Measurements from ENCODE around the gene GPR137. TPM values are rescaled to one million over a fixed set of nuclear protein-coding genes. Genes with fewer than 3 reads are reported as not detected.

GPR137 gene
- total and polyA plus RNA-seq, 4 donors: 6.7 to 22.2 (median 9.0) TPM

DNA sequence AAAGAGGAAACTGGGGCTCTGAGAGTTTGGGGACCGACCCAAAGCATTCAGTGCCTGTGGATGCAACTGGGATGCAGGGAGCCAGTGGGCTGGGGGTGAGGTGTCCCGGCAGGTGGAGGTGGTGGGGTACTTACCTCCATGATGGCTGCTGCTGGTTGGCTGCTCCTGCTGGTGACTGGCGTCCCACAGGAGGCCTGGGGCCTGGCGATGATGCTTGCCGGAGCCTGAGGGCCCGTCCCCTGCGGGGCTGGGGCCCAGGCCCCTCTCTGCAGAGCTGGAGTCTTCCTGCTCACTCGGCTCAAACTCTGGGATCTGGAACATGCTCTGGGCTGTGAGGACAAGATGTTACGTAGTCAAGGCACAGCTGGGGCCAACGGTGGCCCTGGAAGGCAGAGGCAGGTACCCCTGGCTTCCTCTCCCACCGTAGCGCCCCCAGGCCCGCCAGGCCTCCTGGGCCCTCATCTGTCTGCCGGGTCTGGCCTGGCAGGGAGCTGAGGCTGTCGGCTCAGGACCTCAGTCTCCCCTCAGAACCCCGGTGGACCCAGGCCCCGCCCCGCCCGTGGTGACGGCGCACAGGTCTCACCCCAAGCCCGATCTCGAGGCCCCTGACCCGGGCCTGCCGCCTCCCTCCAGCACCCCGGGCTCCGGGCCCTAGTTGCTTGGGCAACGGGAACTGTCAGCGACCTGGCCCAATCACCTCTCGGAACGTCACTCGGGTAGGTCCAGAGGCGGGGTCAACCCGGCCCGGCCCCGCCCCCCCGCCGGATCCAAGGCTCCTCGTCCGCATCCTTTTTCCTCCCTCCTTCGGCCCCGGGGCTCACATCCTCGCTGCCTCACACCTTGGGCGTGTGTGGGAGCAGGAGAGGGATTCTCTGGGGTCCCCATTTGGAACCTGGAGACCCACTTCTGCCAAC is 1.3 kb upstream of the GPR137 start, which contains the start of gene BAD:
Gene BAD (minus strand): TSS at position 618 of the 914 bp plus-strand sequence. CDS start 297 bp downstream, at position 321.
- peak in 1 of 2 donors; percentile 63 for TF ChIP-seq GABPA (IDR thresholded peaks at IDR 0.05 in 1 of 2, conservative IDR thresholded peaks at IDR 0.05 in 1 of 2)
- TF ChIP-seq EGR1 (IDR thresholded peaks at IDR 0.05; ENCODE audit: low read depth in 2 of 2): no peak
- peak; percentile 74 for TF ChIP-seq SP1 (IDR thresholded peaks at IDR 0.05)
- TF ChIP-seq, protein P1, sequence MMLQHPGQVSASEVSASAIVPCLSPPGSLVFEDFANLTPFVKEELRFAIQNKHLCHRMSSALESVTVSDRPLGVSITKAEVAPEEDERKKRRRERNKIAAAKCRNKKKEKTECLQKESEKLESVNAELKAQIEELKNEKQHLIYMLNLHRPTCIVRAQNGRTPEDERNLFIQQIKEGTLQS (IDR thresholded peaks at IDR 0.05): no peak
- peak; percentile 85 to 92 for TF ChIP-seq RXRA (IDR thresholded peaks at IDR 0.05)
- no peak for TF ChIP-seq ZBTB33 (IDR thresholded peaks at IDR 0.05)
- TF ChIP-seq NR2F2 (IDR thresholded peaks at IDR 0.05): peak; percentile 69
- peak; percentile 5 to 25 for TF ChIP-seq HNF4A (conservative IDR thresholded peaks at IDR 0.05)
- Histone ChIP-seq H3K4me1 (ENCODE audit: control insufficient read depth in 4 of 4, insufficient read depth in 4 of 4, low read length in 3 of 4) (peaks cover 2 to 32% (median 23%) of the 10 kb centered on the region in 4 donors), H3K9ac (ENCODE audit: low read depth in 1 of 2, low read length in 2 of 2) (peak within 1 kb of the TSS; percentile 81 to 83), H3K4me3 (ENCODE audit: low read depth in 1 of 3, low read length in 3 of 3) (peak within 1 kb of the TSS; percentile 69 to 87 (median 87)), H3K9me3 (ENCODE audit: control insufficient read depth in 4 of 4, low read length in 3 of 4) (no peaks in the 10 kb centered on the region), H3K27me3 (ENCODE audit: control insufficient read depth in 4 of 4, insufficient read depth in 4 of 4, low read length in 3 of 4) (no peaks in the 10 kb centered on the region), H3K27ac (ENCODE audit: low read depth in 1 of 2, low read length in 2 of 2) (peak within 1 kb of the TSS; percentile 94 to 99), H3K36me3 (ENCODE audit: control insufficient read depth in 4 of 4, insufficient read depth in 3 of 4, low read depth in 1 of 4, low read length in 3 of 4) (peaks cover 0 to 4% (median 0%) of the 10 kb centered on the region in 4 donors)
- DNase-seq (ENCODE audit: low spot score): peak; percentile 97
- 3% methylated on average over 44 of the region's 44 CpGs for WGBS

DNA sequence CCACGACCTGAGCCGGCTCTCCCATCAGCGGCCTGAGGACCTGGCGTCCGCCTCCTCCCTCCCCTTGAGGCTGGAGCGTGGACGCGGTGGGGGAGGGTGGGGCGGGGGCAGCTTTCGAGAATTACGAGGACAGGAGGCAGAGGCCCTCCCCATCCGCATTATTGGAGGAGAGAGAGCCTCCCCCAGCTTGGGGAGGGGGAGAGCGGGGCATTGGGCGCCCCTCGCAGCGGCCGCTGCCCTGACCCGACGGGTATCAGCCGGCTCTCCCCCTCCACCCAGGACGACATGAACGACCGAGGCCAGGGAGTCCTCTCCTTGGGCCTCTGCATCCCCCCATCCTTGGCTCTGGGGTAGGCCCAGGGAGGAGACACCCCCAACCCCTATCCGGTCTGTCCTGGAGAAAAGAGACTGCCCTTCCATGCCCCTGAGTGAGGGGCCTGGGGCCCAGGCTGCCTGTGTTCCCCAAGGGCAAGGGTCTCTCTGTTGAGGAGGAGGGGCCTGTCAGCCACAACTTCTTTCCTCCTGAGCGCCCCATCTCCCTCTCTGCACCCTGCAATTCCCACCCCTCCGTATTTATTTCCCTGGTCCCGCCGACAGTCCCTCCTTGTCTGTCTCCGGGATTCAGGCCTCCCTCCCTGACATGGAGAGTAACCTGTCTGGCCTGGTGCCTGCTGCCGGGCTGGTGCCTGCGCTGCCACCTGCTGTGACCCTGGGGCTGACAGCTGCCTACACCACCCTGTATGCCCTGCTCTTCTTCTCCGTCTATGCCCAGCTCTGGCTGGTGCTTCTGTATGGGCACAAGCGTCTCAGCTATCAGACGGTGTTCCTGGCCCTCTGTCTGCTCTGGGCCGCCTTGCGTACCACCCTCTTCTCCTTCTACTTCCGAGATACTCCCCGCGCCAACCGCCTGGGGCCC is 495 bp downstream of the GPR137 start:
- Histone ChIP-seq H3K4me1 (ENCODE audit: control insufficient read depth in 4 of 4, insufficient read depth in 4 of 4, low read length in 3 of 4) (peaks cover 2 to 35% (median 23%) of the 10 kb centered on the region in 4 donors), H3K27me3 (ENCODE audit: control insufficient read depth in 4 of 4, insufficient read depth in 4 of 4, low read length in 3 of 4) (peaks cover 0 to 4% (median 0%) of the 10 kb centered on the region in 4 donors), H3K9ac (ENCODE audit: low read depth in 1 of 2, low read length in 2 of 2) (peak overlapping the region in 1 of 2 donors; percentile 61), H3K4me3 (ENCODE audit: low read depth in 1 of 3, low read length in 3 of 3) (peak overlapping the region; percentile 45 to 87 (median 69)), H3K9me3 (ENCODE audit: control insufficient read depth in 4 of 4, low read length in 3 of 4) (no peaks in the 10 kb centered on the region), H3K27ac (ENCODE audit: low read depth in 1 of 2, low read length in 2 of 2) (peak overlapping the region in 1 of 2 donors; percentile 99), H3K36me3 (ENCODE audit: control insufficient read depth in 4 of 4, insufficient read depth in 3 of 4, low read depth in 1 of 4, low read length in 3 of 4) (peaks cover 0 to 4% (median 0%) of the 10 kb centered on the region in 4 donors)
- 24% methylated on average over 40 of the region's 40 CpGs for WGBS
- no peak for TF ChIP-seq YY1 (IDR thresholded peaks at IDR 0.05)
- TF ChIP-seq RXRA (IDR thresholded peaks at IDR 0.05): peak; percentile 12 to 28
- DNase-seq (ENCODE audit: low spot score): no peak

GRCh38 chr11:64286801-64287159 is 1.1 kb downstream of the GPR137 start:
- Histone ChIP-seq H3K9me3 (ENCODE audit: control insufficient read depth in 4 of 4, low read length in 3 of 4) (no peaks in the 10 kb centered on the region), H3K4me3 (ENCODE audit: low read depth in 1 of 3, low read length in 3 of 3) (no peak overlapping the region), H3K9ac (ENCODE audit: low read depth in 1 of 2, low read length in 2 of 2) (no peak overlapping the region), H3K27ac (ENCODE audit: low read depth in 1 of 2, low read length in 2 of 2) (no peak overlapping the region), H3K27me3 (ENCODE audit: control insufficient read depth in 4 of 4, insufficient read depth in 4 of 4, low read length in 3 of 4) (peaks cover 0 to 4% (median 0%) of the 10 kb centered on the region in 4 donors), H3K4me1 (ENCODE audit: control insufficient read depth in 4 of 4, insufficient read depth in 4 of 4, low read length in 3 of 4) (peaks cover 8 to 41% (median 23%) of the 10 kb centered on the region in 4 donors), H3K36me3 (ENCODE audit: control insufficient read depth in 4 of 4, insufficient read depth in 3 of 4, low read depth in 1 of 4, low read length in 3 of 4) (peaks cover 0 to 4% (median 0%) of the 10 kb centered on the region in 4 donors)
- DNase-seq (ENCODE audit: low spot score): no peak
- TF ChIP-seq HNF4A (conservative IDR thresholded peaks at IDR 0.05) (no peak), FOXA1 (IDR thresholded peaks at IDR 0.05) (no peak)
- WGBS: 94% methylated on average over 9 of the region's 9 CpGs
